DMS 273 (cell line): ENCODE measurements around the gene SKA3.

Source experiments
- DNase-seq: peaks from one replicate; lab custom pipeline; 2025; ENCODE audit not compliant: unreplicated experiment; lab: John Stamatoyannopoulos, UW

Gene SKA3

GRCh38 chr13:21117104-21117809 lies 59.1 kb downstream of the SKA3 start:
- no peak for DNase-seq

DNA sequence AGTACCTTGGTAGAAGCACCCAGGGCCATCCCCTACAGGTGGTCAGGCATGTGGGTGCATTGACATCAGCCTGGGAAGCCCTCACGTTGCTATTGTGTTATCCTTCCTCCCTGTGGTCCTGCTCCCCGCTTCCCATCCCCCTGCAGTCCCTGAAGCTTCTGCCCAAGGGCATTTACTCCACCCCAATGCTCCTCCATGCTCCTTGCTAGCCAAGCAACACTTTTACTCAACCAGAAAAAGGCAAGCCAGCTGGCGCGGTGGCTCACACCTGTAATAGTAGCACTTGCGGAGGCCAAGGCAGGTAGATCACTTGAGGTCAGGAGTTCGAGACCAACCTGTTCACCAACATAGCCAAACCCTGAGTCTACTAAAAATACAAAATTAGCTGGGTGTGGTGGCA lies 60.2 kb downstream of the SKA3 start:
- no peak for DNase-seq

DNA sequence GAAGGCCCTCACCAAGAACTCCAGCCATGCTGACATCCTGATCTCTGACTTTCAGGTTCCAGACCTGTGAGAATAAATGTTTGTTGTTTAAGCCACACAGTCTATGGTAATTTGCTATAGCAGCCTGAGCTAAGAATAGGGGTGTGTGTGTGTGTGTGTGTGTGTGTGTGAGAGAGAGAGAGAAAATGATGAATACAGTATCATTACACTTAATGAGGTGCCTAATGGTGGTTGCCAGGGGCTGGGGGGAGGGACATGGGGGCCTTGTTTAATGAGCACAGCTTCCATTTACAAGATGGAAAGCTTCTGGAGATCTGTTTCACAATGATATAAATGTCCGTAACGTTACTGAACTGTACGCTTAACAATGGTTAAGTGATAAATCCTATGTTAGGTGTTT lies 61.1 kb downstream of the SKA3 start:
- DNase-seq = no peak

DNA sequence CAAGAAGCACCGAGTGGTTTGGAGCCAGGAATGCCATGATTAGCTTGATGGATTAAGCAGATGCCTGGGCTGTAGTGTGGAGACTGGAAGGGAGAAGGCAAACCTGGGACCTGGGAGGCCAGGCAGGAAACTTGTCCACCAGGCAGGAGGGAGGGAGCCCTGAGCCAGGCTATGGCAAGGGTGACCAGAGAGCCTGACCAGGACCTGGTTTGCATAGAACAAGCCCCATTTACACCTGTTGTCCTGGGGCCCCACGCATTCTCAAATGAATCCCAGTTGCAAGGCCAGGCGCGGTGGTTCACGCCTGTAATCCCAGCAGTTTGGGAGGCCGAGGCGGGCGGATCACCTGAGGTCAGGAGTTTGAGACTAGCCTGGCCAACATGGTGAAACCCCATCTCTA lies 64.8 kb downstream of the SKA3 start:
- DNase-seq = no peak

- DNase-seq = no peak
Measured at GRCh38 chr13:21109168-21109567, 67.2 kb downstream of the SKA3 start.

GRCh38 chr13:21106089-21106488 lies 70.3 kb downstream of the SKA3 start:
- no peak for DNase-seq

GRCh38 chr13:21104199-21105019 lies 71.9 kb downstream of the SKA3 start:
- DNase-seq = no peak
